ENCODE data around the gene MYT1. TPM values are rescaled to one million over a fixed set of nuclear protein-coding genes. Genes with fewer than 3 reads are reported as not detected.
"Not testable (repeated sequence)": the region's sequence is repeated elsewhere in the genome, so short reads cannot be mapped to it uniquely, and the experiment has no call there.

Gene MYT1
- total RNA-seq, 1 experiment from 2014 or later: 2.0 TPM

DNA sequence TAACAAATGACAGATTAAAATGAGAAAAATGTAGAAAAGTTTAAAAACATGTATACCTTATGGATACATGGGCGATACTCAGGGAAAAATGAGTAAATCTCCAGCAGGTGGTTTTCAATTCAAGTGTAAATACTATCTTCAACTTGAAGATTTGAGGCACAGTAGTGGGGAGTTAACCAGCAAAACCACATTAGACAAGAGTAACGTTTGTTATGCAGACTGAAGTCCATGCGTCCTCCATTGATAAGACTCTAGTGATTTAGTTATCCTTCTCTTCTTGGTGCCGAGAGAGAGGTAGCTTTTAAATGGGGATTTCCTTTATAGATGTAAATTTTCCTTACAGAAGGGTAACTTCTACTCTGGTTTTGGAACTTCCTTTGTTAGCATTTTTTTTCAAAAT, 119.4 kb downstream of the MYT1 start (continued):
- TF ChIP-seq ZNF281 (CRISPR knock-in tag; IDR thresholded peaks at IDR 0.05) (no peak), IRF2 (CRISPR knock-in tag; IDR thresholded peaks at IDR 0.05; ENCODE audit: borderline replicate concordance, low read depth) (no peak), ZNF317 (CRISPR knock-in tag; IDR thresholded peaks at IDR 0.05; ENCODE audit: borderline replicate concordance, low read depth) (no peak), CREB1 (CRISPR knock-in tag; IDR thresholded peaks at IDR 0.05) (no peak), ZNF671 (CRISPR knock-in tag; IDR thresholded peaks at IDR 0.05) (no peak), HMGA2 (CRISPR knock-in tag; IDR thresholded peaks at IDR 0.05) (no peak), SP1 (CRISPR knock-in tag; conservative IDR thresholded peaks at IDR 0.05) (no peak), ATF3 (CRISPR knock-in tag; conservative IDR thresholded peaks at IDR 0.05) (no peak), AR (CRISPR knock-in tag; IDR thresholded peaks at IDR 0.05) (no peak)

DNA sequence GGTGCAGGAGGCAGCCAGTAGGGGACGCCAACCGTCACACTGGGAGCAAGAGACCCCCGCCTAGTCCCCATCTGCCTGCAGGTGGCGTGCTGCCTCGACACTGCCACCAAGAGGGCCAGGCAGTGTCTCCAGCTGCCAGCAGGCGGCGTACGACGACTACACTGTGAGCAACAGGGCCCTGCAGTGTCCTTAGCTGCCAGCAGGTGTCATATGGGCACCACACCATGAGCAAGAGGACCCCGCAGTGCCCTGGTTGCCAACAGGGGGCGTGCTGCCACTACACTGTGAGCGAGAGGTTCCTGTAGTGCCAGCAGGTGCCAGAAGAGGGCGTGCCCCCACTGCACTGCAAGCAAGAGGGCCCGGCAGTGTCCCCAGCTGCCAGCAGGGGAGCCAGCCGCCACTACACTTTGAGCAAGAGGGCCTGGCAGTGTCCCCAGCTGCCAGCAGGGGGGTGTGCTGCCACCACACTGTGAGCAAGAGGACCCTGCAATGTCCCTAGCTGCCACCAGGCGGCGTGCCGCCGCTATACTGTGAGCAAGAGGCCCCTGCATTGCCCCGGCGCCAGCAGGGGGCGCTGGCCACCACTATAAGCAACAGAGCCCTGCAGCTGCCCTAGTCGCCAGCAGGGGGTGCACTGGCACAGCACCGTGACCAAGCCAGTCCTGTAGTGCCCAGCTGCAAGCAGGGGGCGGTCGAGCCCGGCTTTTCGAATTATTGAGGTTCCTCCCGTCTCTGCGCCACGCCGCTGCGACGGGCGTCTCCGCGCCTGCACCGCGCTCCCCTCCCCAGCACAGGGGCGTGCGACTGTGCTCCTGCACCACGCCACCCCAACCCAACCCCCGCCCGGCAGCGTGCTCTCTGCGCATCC, 121.6 kb downstream of the MYT1 start:
- POLR2A ChIA-PET; H3K27ac Mint-ChIP-seq; H3K4me1 Mint-ChIP-seq; H3K4me3 Mint-ChIP-seq; H3K27me3 Mint-ChIP-seq (ENCODE audit: low read depth): not testable (repeated sequence)
- TF ChIP-seq, protein P1, sequence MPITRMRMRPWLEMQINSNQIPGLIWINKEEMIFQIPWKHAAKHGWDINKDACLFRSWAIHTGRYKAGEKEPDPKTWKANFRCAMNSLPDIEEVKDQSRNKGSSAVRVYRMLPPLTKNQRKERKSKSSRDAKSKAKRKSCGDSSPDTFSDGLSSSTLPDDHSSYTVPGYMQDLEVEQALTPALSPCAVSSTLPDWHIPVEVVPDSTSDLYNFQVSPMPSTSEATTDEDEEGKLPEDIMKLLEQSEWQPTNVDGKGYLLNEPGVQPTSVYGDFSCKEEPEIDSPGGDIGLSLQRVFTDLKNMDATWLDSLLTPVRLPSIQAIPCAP (CRISPR knock-in tag; IDR thresholded peaks at IDR 0.05): peak; percentile 64; the same call in 1 of the 2 replicates
- TF ChIP-seq, protein P2, sequence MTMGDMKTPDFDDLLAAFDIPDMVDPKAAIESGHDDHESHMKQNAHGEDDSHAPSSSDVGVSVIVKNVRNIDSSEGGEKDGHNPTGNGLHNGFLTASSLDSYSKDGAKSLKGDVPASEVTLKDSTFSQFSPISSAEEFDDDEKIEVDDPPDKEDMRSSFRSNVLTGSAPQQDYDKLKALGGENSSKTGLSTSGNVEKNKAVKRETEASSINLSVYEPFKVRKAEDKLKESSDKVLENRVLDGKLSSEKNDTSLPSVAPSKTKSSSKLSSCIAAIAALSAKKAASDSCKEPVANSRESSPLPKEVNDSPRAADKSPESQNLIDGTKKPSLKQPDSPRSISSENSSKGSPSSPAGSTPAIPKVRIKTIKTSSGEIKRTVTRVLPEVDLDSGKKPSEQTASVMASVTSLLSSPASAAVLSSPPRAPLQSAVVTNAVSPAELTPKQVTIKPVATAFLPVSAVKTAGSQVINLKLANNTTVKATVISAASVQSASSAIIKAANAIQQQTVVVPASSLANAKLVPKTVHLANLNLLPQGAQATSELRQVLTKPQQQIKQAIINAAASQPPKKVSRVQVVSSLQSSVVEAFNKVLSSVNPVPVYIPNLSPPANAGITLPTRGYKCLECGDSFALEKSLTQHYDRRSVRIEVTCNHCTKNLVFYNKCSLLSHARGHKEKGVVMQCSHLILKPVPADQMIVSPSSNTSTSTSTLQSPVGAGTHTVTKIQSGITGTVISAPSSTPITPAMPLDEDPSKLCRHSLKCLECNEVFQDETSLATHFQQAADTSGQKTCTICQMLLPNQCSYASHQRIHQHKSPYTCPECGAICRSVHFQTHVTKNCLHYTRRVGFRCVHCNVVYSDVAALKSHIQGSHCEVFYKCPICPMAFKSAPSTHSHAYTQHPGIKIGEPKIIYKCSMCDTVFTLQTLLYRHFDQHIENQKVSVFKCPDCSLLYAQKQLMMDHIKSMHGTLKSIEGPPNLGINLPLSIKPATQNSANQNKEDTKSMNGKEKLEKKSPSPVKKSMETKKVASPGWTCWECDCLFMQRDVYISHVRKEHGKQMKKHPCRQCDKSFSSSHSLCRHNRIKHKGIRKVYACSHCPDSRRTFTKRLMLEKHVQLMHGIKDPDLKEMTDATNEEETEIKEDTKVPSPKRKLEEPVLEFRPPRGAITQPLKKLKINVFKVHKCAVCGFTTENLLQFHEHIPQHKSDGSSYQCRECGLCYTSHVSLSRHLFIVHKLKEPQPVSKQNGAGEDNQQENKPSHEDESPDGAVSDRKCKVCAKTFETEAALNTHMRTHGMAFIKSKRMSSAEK (CRISPR knock-in tag; IDR thresholded peaks at IDR 0.05; ENCODE audit: borderline replicate concordance): 0 out of 2 replicates have a peak, but pooled peaks have one; percentile 24
- TF ChIP-seq, protein P3, sequence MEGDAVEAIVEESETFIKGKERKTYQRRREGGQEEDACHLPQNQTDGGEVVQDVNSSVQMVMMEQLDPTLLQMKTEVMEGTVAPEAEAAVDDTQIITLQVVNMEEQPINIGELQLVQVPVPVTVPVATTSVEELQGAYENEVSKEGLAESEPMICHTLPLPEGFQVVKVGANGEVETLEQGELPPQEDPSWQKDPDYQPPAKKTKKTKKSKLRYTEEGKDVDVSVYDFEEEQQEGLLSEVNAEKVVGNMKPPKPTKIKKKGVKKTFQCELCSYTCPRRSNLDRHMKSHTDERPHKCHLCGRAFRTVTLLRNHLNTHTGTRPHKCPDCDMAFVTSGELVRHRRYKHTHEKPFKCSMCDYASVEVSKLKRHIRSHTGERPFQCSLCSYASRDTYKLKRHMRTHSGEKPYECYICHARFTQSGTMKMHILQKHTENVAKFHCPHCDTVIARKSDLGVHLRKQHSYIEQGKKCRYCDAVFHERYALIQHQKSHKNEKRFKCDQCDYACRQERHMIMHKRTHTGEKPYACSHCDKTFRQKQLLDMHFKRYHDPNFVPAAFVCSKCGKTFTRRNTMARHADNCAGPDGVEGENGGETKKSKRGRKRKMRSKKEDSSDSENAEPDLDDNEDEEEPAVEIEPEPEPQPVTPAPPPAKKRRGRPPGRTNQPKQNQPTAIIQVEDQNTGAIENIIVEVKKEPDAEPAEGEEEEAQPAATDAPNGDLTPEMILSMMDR (IDR thresholded peaks at IDR 0.05): peak; percentile 100
- 0 out of 2 replicates have a peak, but pooled peaks have one; percentile 32 for TF ChIP-seq HMGXB4 (CRISPR knock-in tag; IDR thresholded peaks at IDR 0.05)
- TF ChIP-seq FOXK1 (CRISPR knock-in tag; IDR thresholded peaks at IDR 0.05): 0 out of 2 replicates have a peak, but pooled peaks have one; percentile 10
- 0 out of 2 replicates have a peak, but pooled peaks have one; percentile 24 for TF ChIP-seq ETV6 (CRISPR knock-in tag; IDR thresholded peaks at IDR 0.05)
- ATAC-seq (peak; percentile 94), DNase-seq (ENCODE audit: low spot score) (peak; percentile 94)
- H3K9me3 Mint-ChIP-seq: peaks cover 42% of the 10 kb centered on the region
- H3K36me3 Mint-ChIP-seq: peaks cover 42% of the 10 kb centered on the region
- CTCF ChIA-PET: interaction anchor here (0.6 to 1.2 kb wide), 6 partner anchors 11 to 227 kb away, joined by 3 to 9 read pairs (median 3); partner anchors contain the start of gene PCMTD2
